GM19467 (cell line): ENCODE data around the gene GNA15.
"Not testable (repeated sequence)": the region's sequence is repeated elsewhere in the genome, so short reads cannot be mapped to it uniquely, and the experiment has no call there.

Experiments used
- ATAC-seq: cut with Tn5 transposase; IDR thresholded peaks from one replicate; pipeline ENCODE4 v1.9.1; 2021; ENCODE audit warnings: mild to moderate bottlenecking, moderate library complexity; ENCODE audit not compliant: unreplicated experiment

GNA15 gene, protein sequence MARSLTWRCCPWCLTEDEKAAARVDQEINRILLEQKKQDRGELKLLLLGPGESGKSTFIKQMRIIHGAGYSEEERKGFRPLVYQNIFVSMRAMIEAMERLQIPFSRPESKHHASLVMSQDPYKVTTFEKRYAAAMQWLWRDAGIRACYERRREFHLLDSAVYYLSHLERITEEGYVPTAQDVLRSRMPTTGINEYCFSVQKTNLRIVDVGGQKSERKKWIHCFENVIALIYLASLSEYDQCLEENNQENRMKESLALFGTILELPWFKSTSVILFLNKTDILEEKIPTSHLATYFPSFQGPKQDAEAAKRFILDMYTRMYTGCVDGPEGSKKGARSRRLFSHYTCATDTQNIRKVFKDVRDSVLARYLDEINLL

DNA sequence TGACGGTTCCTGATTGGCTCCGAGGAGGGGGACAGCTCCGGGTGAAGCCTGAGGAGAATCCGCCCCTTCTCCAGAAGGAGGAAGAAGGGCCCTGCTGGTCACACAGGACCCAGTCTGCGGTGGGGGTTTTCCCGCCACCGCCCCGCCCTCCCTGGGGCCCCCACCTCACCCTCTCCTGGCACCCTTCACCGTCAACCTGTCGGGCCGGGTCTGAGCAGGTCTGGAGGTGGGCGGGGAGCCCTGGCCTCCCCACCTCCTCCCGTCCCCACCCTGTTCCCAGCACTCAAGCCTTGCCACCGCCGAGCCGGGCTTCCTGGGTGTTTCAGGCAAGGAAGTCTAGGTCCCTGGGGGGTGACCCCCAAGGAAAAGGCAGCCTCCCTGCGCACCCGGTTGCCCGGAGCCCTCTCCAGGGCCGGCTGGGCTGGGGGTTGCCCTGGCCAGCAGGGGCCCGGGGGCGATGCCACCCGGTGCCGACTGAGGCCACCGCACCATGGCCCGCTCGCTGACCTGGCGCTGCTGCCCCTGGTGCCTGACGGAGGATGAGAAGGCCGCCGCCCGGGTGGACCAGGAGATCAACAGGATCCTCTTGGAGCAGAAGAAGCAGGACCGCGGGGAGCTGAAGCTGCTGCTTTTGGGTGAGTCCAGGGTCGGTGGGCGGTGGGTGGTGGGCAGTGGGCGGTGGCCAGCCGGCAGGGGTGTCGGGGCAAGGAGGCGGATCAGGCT lies at the start of gene GNA15:
Gene GNA15, plus strand, starts transcription at position 73 of the 723 bp plus-strand sequence. Its CDS starts 418 bp downstream, at position 491.
- ATAC-seq: no peak

DNA sequence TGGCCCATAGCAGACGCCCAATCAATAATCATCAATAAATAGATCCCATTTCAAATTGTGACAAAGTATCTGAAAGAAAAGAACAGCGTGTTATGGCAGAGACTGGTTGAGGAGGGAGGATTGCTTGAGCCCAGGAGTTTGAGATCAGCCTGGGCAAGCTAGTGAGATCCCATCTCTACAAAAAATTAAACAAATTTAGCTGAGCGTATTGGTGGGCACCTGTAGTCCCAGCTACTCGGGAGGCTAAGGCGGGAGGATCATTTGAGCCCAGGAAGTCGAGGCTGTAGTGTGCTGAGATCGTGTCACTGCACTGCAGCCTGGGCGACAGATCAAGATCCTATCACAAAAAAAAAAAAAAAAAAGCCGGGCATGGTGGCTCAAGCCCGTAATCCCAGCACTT lies 48.1 kb upstream of the GNA15 start:
- no peak for ATAC-seq

DNA sequence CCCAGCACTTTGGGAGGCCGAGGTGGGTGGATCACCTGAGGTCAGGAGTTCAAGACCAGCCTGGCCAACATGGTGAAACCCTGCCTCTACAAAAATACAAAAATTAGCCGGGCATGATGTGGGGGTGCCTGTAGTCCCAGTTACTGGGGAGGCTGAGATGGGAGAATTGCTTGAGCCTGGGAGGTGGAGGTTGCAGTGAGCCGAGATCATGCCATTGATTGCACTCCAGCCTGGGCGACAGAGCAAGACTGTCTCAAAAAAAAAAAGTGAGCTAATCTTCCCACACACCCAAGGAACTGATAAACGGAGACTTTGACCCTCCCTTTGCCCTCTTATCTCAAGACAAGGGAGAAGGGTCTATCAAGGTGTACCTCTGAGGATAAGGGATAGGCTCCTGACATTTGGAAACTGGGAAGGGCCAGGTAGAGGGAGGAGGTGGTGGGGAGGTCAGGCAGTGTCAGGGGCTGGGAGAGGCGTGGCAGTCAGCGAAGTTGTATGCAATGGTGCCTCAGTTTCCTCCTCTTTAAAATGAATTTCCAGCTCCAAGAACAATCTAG lies 46.5 kb upstream of the GNA15 start:
- ATAC-seq: not testable (repeated sequence)

DNA sequence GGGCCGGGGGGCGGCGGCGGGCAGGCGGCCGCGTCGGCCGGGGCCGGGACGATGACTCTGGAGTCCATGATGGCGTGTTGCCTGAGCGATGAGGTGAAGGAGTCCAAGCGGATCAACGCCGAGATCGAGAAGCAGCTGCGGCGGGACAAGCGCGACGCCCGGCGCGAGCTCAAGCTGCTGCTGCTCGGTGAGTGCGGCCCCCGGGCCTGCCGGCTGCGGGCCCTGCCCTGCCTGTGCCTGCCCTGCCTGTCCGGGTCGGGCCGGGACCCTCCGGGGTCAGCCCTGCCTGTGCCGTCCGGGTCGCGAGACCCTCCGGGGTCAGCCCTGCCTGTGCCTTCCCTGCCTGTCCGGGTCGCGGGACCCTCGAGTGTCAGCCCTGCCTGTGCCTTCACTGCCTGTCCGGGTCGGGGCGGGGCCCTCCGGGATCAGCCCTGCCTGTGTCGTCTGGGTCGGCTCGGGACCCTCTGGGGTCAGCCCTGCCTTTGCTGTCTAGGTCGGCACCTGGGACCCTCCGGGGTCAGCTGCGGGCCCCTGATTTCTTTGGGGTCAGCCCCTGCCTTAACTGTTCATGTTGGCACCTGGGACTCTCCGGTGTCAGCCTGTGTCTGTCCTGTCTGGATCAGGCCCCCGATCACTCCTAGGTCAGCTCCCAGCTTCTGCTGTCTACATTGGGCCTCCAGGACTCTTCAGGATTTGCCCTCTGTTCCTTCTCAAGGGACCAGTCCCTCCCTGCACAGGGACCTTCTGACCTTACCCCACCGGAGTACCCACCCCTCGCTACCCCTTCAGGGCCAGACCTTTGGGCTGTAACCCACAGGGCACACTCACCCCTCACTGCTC lies 41.0 kb upstream of the GNA15 start:
- no peak for ATAC-seq

DNA sequence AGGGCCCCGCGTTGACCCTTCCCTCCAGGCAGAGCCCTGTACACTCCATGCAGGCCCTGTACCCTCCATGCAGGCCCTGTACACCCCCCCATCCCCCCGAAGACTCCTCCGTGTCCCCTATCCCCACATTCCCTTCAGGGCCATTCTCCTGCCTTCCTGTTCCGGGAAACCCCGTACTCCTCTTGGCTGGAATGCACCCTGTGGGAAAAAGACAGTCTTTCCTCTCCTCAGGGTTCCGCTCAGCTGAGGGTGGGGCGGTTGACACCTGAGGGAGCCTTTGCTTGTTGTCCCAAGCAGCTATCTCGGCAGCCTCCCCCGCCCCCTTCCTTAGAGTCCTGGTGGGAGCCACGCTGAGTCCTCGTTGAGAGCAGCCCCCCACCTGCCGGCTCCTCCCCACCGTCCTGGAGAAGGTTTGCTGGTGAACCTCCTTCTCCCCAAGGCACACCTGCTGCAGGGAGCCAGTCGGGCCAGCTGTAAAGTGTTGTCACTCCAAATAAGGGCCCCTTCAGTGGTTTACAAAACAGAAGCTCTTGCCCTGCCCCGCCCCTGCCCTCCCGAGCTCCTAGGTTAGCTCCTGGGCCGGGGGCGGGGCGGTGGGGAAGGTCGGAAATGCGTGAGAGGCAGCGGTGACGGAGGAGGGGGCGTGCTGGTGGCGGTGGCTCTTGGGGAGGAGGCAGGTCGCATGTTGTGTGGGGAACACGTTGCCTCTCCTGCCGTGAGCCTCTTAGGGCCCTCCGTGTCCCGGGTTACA lies 40.2 kb upstream of the GNA15 start:
- ATAC-seq: no peak

GRCh38 chr19:3096267-3096901 lies 39.4 kb upstream of the GNA15 start:
- no peak for ATAC-seq

DNA sequence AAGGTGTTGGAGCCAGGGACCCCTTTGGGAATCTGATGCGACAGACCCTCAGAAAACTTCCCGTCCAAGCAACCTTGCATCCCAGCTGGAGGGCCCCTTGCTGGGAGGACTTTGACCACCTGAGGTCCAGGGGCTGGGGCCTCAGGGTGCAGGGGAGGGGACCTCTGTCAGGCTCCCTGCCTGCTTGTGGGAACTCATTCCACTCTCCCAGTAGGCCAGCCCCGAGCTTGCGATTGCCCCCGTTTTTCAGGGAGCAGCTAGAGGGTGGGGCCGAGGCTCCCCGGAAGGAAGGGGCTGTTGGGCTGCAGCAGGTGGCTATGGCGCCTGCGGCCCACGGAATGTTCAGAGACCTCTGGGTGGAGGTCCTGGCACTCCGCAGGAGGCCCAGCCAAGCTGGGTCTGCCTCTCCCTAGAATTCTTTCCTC lies 38.9 kb upstream of the GNA15 start:
- ATAC-seq: no peak

DNA sequence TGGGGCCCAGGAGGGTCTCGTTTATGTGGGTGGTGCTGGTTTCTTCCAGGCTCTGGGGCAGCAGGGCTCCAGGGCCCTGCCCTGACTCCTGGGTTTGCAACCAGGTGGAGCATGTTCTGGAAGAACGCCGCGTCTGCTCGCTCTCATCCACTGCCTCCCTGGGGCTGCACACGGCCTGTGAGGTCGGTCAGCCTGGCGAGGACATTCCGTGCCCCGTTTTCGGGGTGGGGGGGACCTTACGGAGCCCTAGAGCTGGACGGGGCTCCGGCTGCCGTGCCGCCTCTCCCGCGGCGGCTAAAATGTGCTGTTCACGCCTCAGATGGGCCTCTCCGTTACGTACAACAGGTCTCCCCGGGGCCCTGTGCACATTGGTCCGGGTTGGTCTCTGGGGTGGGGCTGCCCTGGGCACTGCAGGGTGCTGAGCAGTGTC lies 38.4 kb upstream of the GNA15 start:
- no peak for ATAC-seq

- no peak for ATAC-seq
Observed at GRCh38 chr19:3098141-3098514, 37.7 kb upstream of the GNA15 start.

- ATAC-seq: no peak
Observed at GRCh38 chr19:3098515-3099346, 37.1 kb upstream of the GNA15 start.

DNA sequence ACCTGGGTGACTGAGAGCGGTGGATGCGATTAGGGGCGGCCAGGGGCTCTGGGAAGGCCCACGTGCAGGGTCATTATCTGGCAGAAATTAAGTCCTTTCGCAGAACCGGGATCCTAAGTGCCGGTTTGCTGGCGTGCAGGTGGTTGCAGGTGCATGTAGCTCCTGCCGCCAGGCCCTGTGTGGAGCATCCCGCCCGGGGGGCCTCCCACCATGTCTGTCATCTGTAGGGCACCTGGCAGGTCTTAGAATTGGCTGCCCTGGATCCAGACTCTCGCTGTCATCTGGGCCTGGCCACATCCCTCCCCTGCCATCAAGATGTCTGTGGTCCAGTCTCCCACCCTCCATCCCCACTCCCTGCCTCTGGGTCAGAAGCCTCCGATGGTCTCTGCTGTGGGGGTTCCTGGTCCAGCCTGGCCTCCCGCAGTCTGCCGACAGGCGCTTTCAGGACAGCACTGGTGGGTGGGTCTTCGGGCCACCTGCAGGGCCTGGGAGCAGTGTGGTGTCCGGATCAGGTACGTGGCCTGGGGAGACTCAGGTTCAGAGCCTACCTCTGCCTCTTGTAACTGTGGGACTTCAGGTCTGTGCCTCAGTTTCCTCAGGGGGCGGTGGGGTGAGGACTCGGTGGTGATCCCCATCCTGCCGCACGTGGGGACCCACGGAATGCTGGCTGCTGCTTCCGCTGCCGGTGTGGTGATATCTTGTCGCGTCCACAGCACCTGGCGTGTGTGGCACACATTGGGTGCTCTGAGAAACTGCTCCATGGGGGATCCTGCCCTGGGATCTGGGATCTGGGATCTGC lies 36.3 kb upstream of the GNA15 start:
- no peak for ATAC-seq

DNA sequence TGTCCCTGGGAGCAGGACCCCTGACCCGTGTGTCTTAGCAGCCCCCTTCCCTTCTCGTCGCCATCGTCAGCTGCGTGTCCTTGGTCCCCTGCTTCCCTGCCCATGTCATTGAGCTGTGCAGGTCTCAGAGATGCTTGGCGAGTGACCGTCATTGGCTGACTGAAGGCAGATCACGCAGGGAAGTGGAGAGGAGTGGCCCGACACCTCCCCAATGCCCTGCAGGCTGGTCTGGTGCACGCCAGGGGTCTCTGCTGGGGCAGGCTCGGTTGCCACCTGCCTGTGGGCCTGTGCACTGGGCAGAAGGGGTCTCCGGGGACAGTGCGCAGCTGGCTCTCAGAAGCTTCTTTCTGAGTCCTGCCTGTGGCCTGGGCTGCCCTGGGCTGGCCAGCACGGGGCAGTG lies 35.5 kb upstream of the GNA15 start:
- no peak for ATAC-seq

GRCh38 chr19:3100747-3101730 lies 34.8 kb upstream of the GNA15 start:
- ATAC-seq: no peak

GRCh38 chr19:3102239-3103140 lies 33.3 kb upstream of the GNA15 start:
- no peak for ATAC-seq

DNA sequence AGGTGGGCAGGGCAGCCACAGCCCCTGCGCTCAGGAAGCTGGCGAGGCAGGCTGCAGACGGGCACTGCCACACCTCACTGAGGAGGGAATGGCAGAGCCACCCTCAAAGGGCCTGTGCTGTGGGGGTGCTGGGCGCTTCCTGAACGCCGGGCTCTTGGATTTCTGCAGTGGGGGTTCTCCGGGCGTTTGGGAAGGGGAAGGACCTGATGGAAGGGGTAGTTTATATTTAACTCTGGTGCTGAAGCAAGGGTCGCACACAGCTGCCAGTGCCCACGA lies 31.2 kb upstream of the GNA15 start:
- no peak for ATAC-seq
